OCI-M1 (cell line): ENCODE measurements around the gene PRR7.

Experiments used
- DNase-seq: peaks from one replicate; lab custom pipeline; 2025; lab: John Stamatoyannopoulos, UW

The PRR7 gene

DNA sequence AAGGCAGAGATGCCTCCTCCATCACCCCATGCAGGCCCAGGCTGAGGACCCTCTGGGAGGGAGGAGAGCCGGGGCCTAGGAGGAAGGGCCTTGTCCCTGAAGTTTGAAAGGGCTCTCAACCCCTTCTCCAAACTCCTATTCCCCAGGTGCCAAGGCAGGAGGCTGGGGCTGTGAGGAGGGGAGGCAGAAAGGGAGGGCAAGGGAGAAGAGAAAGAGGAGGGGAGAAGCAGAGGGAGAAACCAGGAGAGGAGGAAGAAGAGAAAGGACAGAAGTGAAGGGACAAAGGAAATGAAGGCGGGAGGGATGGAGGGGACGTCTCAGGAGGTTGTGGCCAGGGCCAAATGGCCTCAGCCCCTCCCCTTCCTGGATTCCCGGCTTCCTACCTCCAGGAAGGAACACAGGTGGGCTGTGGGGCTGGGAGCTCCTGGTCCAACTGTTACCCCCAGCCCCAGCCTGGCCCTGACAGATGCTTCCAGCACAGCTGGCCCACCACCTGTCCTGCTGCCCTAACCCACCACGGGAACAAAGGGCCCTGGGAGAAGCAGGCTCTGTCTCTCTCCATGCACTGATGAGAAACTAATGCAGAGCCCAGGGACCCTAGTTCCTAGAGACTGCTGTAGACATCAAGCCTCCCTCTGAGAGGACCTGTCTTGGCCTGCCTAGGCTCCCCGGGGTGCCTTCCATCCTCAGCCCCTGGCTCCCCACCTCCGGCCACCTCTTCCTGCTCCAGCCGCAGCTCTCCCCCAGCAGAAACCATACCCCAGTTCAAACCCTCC is 23.3 kb downstream of the PRR7 start:
- DNase-seq = no peak

- DNase-seq = no peak
Measured at GRCh38 chr5:177470759-177471536, 24.3 kb downstream of the PRR7 start.

DNA sequence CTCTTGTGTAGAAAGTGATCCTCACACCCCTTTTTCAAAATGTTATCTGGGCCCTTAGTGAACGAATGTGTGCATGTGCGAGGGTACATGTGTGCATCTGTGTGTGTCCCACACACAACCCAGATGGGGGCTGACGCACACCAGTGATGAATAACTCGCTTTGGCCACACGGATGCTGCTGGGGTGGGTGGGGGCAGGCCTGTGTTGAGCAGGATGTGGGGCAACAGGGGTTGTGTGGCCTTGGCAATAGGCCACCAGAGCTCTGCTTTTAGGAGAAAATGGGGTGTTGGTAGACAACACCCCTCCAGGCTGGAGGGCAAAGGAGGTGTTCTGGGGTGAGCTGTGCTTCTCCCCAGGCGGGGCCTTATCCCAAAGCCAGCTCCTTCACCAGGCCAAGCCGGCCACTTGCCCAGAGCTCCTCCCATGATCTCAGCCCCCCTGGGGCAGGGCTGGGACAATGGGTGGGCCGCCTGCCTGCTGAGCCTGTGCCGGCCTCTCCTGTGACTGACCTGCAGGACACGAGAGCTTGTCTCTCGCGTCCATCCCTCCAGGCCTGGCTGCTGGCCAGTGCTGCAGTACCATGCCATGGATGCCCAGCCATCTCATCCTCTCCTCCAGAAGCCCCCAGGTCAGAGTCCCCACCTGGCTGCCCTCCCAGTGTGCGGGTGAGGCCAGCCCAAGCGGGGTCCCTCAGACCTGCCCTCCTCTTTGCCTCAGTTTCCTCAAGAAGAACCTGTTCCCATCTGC is 25.2 kb downstream of the PRR7 start:
- no peak for DNase-seq

DNA sequence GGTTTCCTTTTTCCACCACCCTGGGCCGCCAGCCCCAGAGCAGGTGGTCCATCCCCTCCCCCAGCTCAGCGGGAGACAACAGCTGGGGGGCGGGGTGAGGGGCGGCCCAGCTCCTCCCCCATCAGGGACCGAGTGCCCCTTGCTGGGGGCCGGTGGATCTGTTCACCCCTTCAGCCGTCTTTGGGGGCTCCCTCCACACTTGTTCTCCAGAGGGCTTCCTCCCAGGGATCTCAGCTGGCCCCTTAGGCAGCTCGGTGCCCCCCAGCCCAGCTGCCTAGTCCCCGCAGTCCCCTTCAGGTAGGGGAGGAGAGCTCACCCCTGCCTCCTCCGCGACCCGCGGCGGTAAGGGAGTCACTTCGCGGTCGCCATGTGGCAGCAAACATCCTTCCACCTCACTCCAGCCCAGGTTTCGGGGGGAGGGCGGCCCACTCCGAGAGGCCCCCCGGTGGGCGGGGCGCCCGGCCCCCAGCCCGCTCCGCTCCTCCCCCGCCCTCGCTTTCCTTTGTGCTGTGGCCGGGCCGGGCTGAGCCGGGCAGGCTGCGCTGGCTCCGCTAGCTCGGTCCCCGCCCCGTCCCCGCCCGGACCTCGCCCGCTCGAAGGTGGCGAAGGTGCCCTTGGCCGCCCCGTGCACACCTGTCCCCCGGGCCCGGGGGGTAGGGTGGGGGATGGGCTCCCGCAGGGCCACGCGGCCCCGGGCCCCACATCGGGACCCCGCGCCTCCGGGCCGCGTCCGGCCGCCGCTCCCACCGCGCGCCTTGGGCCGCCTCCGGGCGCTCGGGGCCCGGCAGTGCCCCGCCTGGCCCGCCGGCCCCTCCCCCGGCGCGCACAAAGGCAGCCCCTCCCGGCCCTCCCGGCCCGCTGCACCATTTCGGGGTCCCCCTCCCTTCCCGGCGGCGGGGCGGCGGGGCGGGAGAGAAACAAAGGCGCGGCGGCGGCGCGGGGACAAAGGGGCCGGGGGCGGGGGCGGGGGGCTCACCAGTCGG is 26.1 kb downstream of the PRR7 start:
- DNase-seq = peak; percentile 47

DNA sequence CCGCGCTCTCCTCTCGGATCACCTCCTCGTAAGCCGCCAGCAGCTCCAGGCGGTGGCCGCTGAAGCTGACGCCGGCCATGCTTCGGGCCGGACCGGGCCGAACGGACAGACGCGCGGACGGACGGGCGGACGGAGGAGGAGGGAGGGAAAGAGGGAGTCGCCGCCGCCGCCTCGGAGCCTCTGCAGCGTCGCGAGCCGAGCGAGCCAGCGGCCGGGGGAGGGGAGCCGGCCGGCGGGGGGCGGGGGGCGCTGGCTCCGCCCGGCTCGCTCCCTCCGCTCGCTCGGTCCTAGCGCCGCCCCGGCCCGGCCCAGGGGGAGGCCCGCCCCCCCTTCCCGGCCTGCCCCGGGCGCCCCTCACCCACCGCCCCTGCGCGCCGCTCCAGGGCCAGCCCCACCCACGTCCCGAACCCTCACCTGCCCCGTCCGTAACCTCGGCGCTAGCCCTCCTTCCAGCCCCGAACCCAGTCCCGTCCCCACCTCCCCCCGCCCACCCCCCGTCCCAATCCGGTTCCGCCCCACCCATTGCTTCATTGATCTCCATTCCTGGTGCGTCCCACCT is 26.9 kb downstream of the PRR7 start, which contains the start of gene DBN1:
DBN1 (minus strand) TSS at position 192 of the 559 bp plus-strand sequence; CDS start at position 79, 113 bp downstream.
- peak; percentile 73 for DNase-seq

- DNase-seq = no peak
Measured at GRCh38 chr5:177474002-177474476, 27.4 kb downstream of the PRR7 start.

GRCh38 chr5:177474846-177475562 is 28.4 kb downstream of the PRR7 start:
- DNase-seq = no peak

DNA sequence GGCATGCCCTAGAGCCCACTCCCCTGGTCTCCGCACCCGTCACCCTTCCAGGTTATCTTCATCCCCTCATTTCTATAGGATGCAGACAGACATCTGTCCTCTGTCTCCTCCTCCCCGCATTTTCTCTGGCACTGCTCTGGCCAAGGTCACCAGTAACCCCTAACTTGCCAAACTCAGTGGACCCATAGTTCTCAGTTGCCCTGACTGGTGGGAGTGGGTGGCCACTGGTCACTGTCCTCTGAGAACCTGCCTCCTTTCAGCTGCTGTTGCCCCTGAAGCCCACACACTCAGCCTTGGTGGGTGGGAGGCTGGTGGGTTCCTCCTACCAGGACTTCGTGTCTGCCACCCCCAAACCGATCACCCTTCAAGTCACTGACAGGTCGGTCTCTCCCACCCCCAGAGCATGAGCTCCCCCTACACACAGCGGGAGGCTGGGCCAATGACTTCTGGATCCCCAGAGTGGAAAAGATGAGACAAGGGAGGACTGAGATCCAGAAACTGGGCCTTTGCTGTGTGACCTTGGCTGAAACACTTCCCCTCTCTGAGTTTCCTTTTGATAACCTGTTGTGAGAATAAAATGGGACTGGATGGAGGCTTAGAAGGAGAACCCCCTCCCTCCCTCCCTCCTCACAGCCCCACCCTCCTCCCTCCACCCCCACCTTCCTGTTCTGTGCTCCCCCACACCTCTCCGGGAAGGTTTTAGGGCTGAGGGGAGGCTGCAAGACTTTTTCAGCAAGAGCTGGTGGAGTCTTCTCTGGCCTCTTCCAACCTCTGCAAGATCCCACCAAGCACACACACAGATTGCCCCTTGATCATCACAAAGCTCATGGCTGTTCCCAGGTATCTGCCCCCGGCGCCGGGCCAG is 29.2 kb downstream of the PRR7 start:
- DNase-seq = no peak

GRCh38 chr5:177476531-177477233 is 30.1 kb downstream of the PRR7 start:
- DNase-seq = no peak

- no peak for DNase-seq
Measured at GRCh38 chr5:177477701-177478477, 31.3 kb downstream of the PRR7 start.

DNA sequence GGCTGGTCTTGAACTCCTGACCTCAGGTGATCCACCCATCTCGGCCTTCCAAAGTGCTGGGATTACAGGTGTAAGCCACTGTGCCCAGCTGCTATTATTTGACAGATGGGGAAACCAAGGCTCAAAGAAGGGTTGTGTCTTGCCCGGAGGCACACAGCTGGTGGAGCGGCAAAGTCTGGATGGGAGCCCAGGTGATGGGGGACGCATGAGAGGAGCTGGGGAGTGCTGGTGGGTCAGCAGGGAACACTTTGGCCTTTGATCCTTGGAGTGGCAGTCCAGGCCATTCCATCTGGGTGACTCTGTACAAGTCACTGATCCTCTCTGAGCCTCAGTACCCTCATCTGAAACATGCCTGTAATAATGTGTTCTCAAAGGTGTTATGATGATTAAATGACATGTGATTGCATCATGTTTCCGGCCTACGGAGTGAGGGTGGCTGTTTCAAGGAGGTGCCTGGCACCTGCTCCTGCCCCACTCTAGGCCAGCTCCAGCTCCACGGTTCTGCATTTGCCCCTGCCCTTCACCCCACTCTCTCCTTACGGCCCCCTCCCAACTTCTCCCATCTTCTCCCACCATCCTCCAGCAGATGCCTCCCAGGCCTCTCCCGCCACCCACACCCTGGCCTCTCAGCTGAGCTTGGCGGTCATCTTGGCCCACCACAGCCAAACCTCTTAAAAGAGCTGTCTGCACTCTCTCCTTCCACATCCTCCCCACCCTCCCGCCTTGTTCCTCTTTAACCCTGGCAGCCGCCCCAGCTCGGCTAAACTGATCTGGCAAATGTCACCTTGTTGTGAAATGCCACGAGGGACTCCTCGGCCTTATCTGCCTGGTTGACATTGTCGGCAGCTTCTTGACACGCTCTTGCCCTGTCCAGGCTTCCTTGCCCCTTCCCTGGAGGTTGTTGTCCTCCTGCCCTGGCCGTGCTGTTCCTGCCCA is 32.4 kb downstream of the PRR7 start:
- DNase-seq = peak; percentile 95

DNA sequence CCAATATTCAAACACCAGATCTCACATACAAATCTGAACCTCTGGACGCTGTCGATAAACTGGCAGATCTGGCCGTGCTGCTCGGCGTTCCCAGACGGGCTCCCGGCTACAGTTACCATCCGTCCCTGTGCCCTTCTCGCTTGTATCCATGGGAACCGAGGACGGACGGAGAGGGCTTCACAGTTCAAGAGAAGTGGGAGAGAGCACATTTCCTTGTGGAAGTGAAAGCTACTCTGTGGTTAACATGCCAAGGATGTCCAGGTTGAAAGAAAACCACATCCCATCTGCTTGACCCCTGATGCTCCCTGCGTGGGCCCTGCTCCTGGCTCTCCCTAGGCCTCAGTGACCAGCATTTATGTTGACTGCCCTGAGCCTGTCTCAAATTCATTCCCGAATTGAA is 33.2 kb downstream of the PRR7 start:
- DNase-seq = peak; percentile 26

GRCh38 chr5:177482359-177482795 is 35.8 kb downstream of the PRR7 start:
- no peak for DNase-seq

DNA sequence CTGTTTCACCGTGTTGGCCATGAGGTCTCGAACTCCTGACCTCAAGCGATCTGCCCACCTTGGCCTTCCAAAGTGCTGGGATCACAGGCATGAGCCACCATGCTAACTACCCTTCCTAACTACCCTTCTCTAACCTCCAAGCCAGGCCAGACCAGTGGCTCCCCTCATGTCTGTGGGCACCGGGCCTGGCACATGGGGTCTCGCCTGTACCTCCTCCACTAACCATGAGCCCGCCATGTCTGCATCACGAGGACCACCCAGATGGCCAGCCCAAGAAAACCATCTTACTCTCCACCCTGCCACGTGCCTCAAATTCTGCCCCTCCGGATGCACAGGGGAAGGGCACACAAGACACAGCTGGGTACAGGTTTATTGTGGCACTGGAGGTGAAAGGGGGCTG is 36.4 kb downstream of the PRR7 start:
- no peak for DNase-seq

DNA sequence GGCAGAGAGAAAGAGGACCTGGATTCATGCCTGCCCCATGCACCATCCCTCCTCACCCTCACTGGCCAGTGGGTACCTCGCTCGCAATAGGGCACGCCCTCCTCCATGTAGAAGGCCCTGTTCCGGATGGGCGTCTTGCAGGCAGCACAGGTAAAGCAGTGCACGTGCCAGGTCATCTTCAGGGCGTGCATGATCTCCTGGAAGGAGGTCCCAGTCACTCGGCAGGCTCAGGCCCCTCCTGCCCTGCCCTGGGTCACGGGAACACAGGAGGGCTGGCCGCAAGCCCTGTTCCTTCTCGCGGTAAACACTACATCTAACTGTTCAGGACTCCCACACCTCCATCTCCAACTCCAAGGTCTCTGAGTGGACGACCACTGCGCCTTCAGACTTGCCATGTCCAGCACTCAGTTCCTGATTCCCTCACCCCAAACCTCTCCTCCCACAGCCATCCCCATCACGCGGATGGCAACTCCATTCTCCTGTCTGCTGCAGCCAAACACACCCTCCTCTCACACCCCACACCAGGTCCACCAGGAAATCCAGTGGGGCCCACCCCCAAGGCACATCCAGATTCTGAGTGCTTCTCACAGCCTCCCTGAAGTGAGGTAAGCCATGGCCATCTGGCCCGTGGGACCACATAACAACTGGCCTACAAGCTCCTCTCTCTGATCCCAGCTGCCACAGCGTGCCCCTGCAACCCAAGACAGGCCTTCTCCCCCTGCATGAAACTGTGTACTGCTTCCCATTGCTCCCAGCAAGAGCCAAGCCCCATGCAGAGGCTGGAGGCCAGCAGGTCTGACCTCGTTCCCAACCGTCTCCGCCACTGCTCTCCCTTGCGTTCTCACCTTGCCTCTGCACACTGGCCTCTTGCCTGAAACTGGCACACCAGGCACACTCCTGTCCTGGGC is 37.6 kb downstream of the PRR7 start:
- no peak for DNase-seq
